Measurements from ENCODE around the gene SND1.

- TF ChIP-seq POLR2A (IDR thresholded peaks at IDR 0.05; ENCODE audit: low read length) (no peak), GATA1 (IDR thresholded peaks at IDR 0.05; ENCODE audit: low read depth, low read length) (no peak)
Observed at GRCh38 chr7:128000854-128001265, 348.9 kb downstream of the SND1 start.

Measured in erythroblast (primary cell).